HG02623 (cell line): Measurements from ENCODE around the gene DRAXIN.

ENCODE experiments used
- ATAC-seq: cut with Tn5 transposase; IDR thresholded peaks from one replicate; pipeline ENCODE4 v1.9.1; 2021; ENCODE audit warnings: moderate library complexity; ENCODE audit not compliant: unreplicated experiment

DRAXIN gene

DNA sequence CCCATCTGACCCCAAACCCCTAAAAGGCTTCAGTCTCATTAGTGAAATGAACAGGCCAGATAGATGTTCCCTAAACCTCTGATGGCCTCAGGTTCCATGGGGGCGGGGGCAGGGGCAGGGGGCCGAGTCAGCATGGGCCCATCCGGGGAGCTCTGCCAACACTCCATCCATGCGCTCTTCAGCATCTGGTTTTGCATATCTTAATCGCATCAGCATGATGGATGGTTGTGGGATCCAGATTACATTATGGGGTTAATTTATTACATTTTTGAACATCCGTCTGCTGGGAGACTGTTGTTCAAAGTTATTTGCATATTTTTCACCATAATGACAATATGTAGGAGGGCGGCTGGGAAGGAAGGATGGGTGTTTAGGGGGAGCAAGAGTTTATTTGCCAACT, 7.4 kb upstream of the DRAXIN start:
- no peak for ATAC-seq

DNA sequence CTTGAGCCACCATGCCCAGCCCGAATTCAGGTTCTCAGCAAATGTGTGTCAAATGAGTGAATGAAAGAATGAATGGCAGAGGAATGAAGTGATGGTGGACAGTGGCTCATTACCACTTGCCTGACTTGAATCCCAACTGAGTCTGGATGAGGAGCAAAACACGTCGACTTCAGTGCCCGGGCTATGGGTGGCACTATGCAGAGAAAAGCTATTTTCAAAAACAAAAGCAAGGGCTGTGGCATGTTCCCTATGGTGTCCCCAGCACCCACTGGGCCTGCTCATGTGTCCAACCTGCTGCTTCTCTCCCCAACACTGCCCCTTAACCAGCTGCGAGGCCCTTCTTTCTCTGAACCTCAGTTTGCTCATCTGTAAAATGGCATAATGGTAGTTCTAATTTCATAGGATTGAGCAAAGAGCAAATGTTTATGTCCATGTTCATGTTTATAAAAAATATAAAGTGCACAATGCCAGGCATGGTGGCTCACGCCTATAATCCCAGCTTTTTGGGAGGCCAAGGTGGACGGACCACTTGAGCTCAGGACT, 6.2 kb upstream of the DRAXIN start:
- ATAC-seq, result no peak

DNA sequence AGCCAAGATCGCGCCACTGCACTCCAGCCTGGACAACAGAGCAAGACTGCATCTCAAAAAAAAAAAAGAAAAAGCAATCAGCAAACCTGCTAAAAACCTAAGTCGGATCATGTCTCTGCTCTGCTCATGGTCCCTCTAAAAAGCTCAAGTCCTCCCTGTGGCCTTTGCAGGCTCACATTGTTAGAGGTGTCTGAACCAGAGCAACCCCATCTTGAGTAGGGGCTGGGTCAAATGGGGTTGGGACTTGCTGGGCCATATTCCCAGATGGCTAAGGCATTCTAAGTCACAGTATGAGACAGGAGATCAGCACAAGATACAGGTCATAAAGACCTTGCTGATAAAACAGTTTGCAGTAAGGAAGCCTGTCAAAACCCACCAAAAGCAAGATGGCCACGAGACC, 3.0 kb upstream of the DRAXIN start:
- no peak for ATAC-seq

- ATAC-seq, result no peak
Observed at GRCh38 chr1:11690397-11691301, 861 bp upstream of the DRAXIN start.

GRCh38 chr1:11691928-11692711, 610 bp downstream of the DRAXIN start:
- no peak for ATAC-seq

DNA sequence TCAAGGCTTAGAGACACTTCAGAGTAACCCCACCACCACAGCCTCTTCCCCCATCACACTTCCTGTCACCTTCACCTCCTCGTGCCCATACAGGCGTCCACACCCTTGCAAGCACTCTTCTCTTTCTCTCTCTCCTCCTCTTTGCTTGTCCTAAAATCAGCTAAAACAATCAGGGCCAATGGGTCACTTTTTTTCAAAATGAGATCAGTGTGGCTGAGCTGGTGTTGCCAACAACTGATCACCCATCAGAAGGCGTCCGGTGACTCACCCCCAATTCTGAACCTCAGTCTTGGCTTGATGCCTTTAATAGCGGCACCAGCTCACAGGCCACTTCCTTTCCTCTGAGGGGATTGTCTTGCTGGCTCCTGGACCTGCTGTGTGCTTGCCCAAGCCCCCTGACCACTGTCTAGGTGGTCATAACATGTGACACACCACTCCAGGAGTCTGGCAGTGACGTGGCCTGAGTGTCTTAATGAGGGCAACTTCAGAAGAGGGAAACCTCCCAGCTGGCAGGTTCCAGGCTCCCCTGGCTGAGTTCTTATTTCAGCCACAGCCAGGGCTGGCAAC, 1.6 kb downstream of the DRAXIN start:
- no peak for ATAC-seq

DNA sequence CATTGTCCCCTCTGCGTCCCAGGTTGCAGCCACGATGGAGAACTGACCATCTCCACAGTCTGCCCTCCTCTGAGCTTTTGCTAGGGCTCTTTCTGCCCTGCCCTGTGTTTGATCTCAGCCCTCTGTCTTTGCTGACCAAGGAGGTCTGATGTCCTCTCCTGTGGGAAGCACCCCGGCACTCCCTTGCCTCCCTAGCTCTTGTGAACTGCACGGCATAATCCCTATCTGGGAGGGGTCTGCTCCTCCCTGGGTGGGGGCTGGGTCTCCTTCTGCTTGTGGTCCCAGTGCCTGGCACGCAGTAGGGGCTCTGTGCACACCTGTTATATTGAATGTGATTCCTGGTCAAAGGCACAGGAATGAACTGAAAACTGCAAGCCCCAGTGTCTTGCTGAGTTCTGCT, 2.4 kb downstream of the DRAXIN start:
- ATAC-seq, result no peak

DNA sequence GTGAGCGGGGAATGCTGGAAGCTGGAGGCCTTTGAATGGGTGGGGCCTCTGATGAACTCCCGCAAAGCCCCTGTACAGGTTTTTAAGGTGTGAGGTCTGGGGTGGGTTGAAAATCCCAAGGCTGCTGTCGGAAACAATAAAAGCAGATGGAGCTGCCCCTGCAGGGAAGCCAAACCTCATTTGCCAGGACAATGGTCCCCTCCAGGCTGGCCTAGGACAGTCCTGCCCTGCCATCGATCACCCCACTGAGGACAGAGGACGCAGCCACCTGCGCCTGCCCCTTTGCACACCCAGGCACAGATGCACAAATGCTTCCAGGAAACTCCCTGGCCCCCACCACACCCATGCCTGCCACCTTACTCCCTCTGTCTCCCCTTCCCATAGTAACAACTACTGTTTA, 4.4 kb downstream of the DRAXIN start:
- no peak for ATAC-seq

DNA sequence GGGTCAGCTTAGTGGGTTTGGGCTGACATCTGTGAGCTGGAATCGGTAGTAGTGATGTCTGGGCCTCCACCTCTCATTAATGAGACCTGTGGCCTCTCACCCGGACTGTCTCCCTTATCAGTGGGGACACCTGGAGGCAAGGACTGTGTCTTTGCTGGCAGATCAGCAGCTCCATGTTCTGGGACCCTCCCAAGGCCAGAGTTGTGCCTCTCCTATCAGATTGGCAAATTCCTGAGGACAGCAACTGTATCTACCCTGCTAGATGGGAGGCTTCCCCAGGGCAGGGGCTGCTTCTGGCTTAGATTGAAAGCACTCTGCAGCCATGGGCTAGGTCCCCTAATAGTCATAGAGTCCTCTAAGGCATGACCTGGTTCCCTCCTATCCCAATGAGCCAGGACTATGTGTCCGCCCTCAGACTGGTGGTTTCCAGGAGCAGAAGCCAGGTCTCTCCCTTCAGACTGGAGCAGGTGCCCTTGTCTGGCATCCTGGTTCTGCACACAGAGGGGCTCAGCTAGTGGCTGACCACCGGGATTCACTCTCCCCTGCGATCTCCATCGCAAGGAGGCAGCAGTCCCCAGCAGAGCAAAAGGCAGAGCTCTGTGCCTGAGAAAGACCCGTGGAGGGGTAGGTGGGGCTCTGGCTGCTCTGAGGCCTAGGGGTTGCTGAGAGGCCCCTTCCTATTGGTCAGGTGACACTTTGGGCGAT, 5.8 kb downstream of the DRAXIN start:
- ATAC-seq, result no peak

DNA sequence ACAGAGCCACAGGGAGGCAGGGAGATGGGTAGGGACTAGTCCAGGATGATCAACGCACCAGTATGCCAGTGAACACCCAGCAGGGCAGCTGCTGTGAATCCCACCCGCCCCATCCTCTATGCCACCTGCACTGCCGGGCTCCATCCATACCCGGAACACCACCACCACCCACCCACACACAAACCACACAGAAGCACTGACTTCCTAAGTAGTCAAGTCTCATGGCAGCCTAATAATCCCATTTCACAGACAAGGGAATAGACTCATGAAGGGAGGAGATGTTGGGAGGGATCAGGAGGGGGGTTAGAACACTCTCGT, 6.3 kb downstream of the DRAXIN start:
- ATAC-seq, result no peak

- ATAC-seq, result no peak
Observed at GRCh38 chr1:11700601-11701467, 9.3 kb downstream of the DRAXIN start.

DNA sequence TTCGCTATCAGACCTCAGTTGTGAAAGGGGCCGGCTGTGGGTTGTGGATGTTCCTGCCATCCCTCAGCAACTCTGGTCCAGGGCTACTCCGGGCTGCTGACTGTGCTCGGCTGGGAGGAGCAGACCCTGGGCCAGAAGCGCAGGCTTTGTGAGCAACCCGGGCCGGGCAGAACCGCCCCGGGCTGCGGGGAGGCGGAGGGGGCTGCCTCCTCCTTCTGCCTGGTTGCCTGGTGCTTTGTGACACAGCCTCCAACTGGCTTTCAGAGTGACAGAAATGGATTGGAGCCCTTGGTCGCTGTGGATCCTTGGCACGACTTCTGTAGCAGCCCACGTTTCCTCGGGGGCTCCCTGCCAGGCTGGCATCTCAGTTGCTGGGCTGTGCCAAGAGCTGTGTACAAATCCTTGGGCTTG, 10.0 kb downstream of the DRAXIN start:
- no peak for ATAC-seq

GRCh38 chr1:11701981-11702803, 10.7 kb downstream of the DRAXIN start:
- no peak for ATAC-seq

DNA sequence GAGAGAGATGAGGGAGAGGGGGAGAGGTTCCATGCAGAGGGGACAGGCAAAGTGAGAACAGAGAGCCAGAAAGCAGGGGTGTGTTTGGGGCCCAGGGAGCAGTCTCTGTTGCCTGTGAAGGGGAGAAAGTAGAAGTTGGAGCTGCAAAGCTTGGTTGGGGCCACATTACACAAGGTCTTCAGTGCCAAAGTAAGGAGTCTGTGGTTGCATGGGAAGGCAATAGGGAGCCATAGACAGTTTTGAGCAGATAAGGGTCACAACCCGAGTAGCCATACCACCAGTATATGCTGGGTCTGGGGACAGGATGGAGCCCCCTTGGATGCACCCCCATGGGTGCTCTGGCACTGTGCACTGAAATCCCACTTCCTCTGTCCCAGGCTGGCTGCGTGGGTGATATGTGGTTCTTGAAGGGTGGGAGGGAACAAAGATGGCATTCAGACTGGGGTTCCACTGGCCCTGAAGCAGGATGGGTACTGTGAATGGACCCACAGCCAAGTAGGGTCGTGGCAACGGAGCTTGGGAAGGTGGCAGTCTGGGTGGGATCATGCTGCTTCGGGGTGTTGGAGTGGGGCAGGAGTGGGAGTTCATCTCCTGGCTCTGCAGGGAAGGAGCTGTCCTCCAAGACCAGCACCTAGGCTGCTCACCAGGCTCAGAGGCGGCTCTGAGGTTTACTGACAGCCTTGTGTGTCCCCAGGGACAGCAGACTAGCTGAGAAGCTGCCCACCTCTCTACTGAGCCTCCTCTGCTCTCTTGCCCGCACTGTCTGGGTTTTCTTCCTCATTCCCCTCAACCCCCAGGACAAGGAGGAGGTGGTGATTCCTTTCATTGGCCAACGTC, 12.1 kb downstream of the DRAXIN start:
- no peak for ATAC-seq

DNA sequence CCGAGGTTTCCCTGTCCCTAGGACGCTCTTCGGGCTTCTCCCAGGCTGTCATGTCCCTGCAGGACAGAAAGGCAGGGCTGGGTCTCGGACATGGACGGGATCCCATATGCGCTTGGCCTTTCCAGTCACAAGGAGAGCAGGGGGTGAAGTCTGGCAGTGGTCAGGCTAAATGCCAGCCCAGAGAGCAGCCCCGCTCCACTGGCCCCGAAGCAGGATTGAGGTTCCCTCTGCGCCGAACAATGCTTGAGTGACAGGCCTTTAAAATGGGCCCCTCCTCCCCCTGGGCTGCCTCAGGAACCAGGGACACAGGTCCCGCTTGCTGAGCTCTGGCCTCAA, 12.7 kb downstream of the DRAXIN start:
- ATAC-seq, result no peak

DNA sequence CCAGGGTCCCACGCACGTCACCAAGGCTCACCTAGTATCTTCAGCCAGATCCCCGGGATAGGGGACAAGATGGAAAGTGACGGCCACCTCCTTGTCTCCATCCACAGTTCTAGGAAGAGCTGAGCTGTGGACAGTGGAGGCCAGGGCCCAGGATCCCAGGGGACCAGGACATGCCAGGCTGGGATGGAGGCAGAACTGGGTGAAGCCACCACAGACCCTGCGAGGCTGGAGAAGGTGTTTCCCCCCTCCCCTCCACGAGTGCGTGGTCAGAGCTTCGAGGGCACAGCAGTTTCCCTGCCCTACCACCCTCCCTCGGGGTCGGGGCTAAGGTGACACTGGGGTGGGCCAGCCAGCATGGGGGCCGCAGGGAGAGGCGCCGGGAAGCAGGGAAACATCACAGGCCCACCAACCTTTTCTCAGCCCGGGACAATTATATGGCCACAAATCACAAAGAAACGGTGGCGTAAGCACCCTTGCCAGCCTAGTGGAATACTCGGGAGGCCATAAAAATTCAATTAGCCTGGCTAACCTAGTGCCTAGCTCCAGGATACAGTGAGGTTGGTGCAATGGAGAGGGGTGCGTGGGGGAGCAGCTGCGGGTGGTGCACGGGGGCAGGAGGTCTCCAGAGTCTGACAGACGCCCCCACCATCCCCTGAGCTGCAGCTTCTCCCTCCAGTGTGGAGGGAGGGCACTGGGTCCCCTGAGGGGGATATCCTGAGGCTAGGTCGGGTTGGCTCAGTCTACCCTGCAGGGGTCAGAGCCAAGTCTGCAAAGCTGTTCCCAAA, 13.4 kb downstream of the DRAXIN start:
- no peak for ATAC-seq

DNA sequence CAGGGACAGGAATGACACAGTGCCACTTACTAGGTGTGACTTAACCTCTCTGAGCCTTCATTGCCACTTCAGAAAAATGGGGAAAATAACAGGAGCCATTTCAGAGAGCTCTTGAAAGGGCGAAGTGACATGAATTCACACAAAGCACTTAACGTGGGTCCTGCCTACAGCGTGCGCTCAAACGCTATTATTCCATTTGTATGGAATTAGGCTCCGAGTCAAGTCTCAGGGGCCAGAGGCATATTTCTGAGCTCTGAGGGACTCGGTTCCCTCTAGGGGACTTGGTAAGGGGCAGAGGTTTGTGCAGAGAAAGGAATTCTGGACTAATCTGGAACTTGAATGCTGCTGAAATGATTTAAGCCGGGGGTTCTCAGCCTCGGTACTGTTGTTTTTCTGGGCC, 14.1 kb downstream of the DRAXIN start:
- ATAC-seq, result no peak

DNA sequence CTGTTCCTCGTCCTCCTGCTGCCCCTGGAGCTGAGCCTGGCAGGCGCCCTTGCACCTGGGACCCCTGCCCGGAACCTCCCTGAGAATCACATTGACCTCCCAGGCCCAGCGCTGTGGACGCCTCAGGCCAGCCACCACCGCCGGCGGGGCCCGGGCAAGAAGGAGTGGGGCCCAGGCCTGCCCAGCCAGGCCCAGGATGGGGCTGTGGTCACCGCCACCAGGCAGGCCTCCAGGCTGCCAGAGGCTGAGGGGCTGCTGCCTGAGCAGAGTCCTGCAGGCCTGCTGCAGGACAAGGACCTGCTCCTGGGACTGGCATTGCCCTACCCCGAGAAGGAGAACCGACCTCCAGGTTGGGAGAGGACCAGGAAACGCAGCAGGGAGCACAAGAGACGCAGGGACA, 14.8 kb downstream of the DRAXIN start:
- no peak for ATAC-seq
